ENCODE data around the gene TTC9C. TPM values are rescaled to one million over a fixed set of nuclear protein-coding genes. Genes with fewer than 3 reads are reported as not detected.

The TTC9C gene
- total and polyA plus RNA-seq, 2 of the 13 experiments (the other 11 are each of a cell fraction or from before 2014, with no cell fraction given): 28.0 to 36.4 TPM

DNA sequence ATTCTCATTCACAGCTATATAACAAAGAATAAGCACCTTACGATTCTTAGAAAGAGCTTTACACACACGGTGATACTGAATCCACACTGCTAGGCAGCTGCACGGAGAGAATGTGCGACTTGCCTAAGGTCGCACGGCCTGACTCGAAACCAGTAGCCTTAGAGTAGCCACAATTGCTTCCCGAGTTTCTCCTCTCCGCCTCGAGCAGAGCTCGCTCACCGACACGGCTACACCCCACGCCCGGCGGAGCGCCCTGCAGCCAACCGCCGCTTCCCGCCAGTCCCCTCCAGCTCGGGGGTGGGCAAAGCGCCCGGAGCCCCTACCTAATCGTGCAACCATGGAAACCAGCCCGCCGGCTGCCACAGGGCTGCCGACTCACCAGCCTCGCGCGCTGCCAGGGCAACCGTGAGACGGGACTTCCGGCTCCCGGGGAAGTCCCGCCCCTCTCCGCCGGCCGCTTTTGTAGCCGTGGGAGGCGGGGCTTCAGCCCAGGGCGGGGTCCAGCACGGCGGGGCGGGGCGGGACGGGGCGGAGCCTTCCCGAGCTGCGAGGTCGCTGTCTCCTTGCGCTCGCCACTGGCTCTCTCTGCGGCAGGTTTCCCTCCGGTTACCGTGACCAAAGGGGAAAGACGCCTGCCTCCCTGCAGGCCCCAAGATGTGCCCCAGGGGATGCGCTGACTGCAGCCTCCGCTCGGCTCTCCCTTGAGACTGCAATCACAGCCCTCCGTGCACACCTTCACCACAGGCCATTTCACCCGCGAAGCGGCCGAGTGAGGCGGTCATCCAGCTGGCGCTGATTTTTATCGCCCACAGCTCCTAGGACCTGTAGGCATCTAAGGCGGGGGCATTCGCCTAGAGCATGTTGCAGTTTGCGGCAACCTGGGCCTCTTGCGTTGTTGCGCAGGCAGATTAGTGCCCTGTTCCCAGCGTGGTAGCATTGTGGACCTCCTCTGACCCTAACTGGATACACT lies 22.1 kb upstream of the TTC9C start (continued):
- TF ChIP-seq, protein P1, sequence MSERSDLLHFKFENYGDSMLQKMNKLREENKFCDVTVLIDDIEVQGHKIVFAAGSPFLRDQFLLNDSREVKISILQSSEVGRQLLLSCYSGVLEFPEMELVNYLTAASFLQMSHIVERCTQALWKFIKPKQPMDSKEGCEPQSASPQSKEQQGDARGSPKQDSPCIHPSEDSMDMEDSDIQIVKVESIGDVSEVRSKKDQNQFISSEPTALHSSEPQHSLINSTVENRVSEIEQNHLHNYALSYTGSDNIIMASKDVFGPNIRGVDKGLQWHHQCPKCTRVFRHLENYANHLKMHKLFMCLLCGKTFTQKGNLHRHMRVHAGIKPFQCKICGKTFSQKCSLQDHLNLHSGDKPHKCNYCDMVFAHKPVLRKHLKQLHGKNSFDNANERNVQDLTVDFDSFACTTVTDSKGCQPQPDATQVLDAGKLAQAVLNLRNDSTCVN (CRISPR knock-in tag; IDR thresholded peaks at IDR 0.05; ENCODE audit: borderline replicate concordance): 0 out of 2 replicates have a peak, but pooled peaks have one; percentile 12
- TF ChIP-seq SMYD3 (CRISPR knock-in tag; IDR thresholded peaks at IDR 0.05) (no peak), MLLT10 (CRISPR knock-in tag; IDR thresholded peaks at IDR 0.05) (no peak), CENPX (CRISPR knock-in tag; IDR thresholded peaks at IDR 0.05) (no peak), FOXK2 (IDR thresholded peaks at IDR 0.05) (no peak), MED13 (CRISPR knock-in tag; IDR thresholded peaks at IDR 0.05) (no peak), ZNF121 (CRISPR knock-in tag; IDR thresholded peaks at IDR 0.05) (no peak), MIER2 (CRISPR knock-in tag; IDR thresholded peaks at IDR 0.05) (no peak), SIX1 (CRISPR knock-in tag; IDR thresholded peaks at IDR 0.05; ENCODE audit: borderline replicate concordance) (no peak), BCL6 (CRISPR knock-in tag; IDR thresholded peaks at IDR 0.05) (0 out of 2 replicates have a peak, but pooled peaks have one; percentile 31), HOXA7 (CRISPR knock-in tag; IDR thresholded peaks at IDR 0.05) (no peak), SPEN (CRISPR knock-in tag; IDR thresholded peaks at IDR 0.05; ENCODE audit: low read depth) (no peak), MAFG (CRISPR knock-in tag; IDR thresholded peaks at IDR 0.05) (no peak), HES4 (CRISPR knock-in tag; IDR thresholded peaks at IDR 0.05; ENCODE audit: borderline replicate concordance) (0 out of 2 replicates have a peak, but pooled peaks have one; percentile 31), CCAR2 (optimal IDR thresholded peaks at IDR 0.05; ENCODE audit: low read depth, low read length) (no peak), ZNF547 (CRISPR knock-in tag; IDR thresholded peaks at IDR 0.05) (peak; percentile 81; the same call in 1 of the 2 replicates), ZFYVE20 (CRISPR knock-in tag; IDR thresholded peaks at IDR 0.05; ENCODE audit: borderline replicate concordance, low read depth) (no peak), ISX (CRISPR knock-in tag; conservative IDR thresholded peaks at IDR 0.05) (no peak), ZNF724P (CRISPR knock-in tag; IDR thresholded peaks at IDR 0.05; ENCODE audit: borderline replicate concordance) (no peak), ASH2L (IDR thresholded peaks at IDR 0.05; ENCODE audit: insufficient read length, low read depth, low read length) (peak; percentile 61)
- TF ChIP-seq, protein P2, sequence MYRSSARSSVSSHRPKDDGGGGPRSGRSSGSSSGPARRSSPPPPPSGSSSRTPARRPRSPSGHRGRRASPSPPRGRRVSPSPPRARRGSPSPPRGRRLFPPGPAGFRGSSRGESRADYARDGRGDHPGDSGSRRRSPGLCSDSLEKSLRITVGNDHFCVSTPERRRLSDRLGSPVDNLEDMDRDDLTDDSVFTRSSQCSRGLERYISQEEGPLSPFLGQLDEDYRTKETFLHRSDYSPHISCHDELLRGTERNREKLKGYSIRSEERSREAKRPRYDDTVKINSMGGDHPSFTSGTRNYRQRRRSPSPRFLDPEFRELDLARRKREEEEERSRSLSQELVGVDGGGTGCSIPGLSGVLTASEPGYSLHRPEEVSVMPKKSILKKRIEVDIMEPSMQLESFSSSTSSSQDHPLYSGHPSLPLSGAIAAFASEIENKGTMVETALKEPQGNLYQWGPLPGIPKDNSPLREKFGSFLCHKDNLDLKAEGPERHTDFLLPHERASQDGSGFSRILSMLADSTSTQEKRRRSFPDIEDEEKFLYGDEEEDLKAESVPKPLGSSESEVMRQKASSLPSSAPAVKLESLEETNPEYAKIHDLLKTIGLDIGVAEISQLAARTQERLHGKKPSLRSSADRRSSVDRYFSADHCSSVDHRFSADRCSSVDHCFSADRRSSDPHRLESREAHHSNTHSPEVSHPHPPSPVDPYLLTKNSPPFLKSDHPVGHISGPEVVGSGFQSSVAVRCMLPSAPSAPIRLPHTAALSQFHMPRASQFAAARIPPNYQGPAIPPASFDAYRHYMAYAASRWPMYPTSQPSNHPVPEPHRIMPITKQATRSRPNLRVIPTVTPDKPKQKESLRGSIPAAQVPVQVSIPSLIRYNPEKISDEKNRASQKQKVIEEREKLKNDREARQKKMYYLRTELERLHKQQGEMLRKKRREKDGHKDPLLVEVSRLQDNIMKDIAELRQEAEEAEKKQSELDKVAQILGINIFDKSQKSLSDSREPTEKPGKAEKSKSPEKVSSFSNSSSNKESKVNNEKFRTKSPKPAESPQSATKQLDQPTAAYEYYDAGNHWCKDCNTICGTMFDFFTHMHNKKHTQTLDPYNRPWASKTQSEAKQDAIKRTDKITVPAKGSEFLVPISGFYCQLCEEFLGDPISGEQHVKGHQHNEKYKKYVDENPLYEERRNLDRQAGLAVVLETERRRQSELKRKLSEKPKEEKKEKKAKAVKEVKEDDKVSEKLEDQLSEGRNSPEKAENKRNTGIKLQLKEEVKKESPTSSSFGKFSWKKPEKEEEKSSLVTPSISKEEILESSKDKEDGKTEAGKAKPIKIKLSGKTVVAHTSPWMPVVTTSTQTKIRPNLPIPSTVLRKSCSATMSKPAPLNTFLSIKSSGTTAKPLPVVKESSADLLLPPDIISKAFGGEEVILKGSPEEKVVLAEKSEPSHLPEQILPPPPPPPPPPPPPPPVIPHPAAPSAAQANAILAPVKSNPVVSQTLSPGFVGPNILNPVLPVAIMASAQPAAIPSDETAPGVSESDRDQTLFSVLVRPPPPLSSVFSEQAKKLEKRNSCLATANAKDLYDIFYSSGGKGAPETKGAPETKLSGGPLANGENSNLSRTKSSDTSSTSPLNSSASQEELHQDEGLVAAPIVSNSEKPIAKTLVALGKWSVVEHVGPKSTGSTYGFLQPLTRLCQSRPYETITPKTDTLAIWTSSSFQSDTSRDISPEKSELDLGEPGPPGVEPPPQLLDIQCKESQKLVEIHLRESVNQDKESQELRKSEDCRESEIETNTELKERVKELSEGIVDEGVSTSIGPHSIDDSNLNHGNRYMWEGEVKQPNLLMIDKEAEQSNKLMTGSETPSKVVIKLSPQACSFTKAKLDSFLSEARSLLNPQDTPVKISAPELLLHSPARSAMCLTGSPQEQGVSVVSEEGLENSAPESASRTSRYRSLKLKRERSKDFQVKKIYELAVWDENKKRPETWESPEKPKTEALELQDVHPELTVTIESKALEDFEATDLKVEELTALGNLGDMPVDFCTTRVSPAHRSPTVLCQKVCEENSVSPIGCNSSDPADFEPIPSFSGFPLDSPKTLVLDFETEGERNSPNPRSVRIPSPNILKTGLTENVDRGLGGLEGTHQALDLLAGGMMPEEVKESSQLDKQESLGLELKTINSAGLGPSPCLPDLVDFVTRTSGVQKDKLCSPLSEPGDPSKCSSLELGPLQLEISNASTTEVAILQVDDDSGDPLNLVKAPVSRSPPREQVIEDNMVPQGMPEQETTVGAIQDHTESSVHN (CRISPR knock-in tag; IDR thresholded peaks at IDR 0.05): 0 out of 2 replicates have a peak, but pooled peaks have one; percentile 33
